Mesodermal cell (in vitro differentiated cells): ENCODE measurements around the gene HDAC4.

ENCODE experiments used
- H3K27ac ChIP-seq: 2 replicates; pipeline ENCODE4 v1.7.0; 2013; ENCODE audit warnings: mild to moderate bottlenecking, low read depth, low read length, moderate library complexity; ENCODE audit not compliant: severe bottlenecking
- H3K36me3 ChIP-seq: 2 replicates; pipeline ENCODE4 v1.7.1; 2013; ENCODE audit warnings: mild to moderate bottlenecking, low read length, moderate library complexity; ENCODE audit not compliant: control insufficient read depth, insufficient read depth
- H3K4me1 ChIP-seq: one replicate; pipeline ENCODE4 v1.7.1; 2013; ENCODE audit warnings: mild to moderate bottlenecking, low read length; ENCODE audit not compliant: insufficient read depth, control insufficient read depth, poor library complexity, severe bottlenecking
- H3K4me3 ChIP-seq: 2 replicates; pipeline ENCODE4 v1.7.0; 2013; ENCODE audit warnings: low read length, control low read depth, mild to moderate bottlenecking; ENCODE audit not compliant: insufficient read depth, poor library complexity, severe bottlenecking; ENCODE audit errors: extremely low read depth
- H3K9me3 ChIP-seq: 2 replicates; pipeline ENCODE4 v1.7.1; 2013; ENCODE audit warnings: mild to moderate bottlenecking, low read length, moderate library complexity; ENCODE audit not compliant: control insufficient read depth
- WGBS, 2 experiments: methylation state at CpG; one replicate each; pipeline ENCODE4 v1.1.5; 2013; ENCODE audit warnings: missing lambda C conversion rate in 2 of 2; ENCODE audit not compliant: insufficient coverage in 2 of 2; 5-methylcytosine and 5-hydroxymethylcytosine counted together

The HDAC4 gene

DNA sequence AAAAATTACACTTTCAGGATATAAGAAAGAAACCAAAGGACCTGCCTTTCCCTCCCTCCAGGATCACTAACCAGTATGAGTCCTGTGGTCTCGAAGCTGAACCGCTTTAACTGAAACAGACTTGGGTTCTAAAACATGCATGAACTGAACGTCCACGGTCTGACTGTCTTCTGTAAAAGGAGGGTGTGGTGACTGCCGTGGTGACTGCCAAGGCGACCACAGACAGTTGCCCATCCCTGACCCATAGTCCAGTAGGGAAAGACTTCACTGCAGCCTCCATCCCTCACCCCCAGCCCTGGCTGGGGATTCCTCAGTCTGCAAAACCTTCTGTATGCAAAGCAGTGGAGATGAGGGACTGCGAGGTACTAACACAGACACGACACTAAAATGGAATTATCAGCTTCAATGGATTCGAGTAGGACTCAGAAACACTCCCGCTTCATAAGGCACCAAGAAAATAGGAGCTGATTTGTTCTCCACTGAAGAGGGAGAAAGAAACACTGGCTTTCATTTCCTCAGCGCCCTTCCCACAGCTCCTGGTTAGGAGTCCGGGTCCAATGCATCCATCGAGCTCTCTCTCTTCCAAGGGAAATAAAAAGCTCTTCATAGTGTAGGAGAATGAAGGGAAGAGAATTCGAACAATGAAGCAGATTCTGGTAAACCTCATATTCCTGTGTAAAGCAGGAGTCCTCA lies 197.2 kb downstream of the HDAC4 start:
- Histone ChIP-seq H3K4me3 (no peak overlapping the region), H3K4me1 (no peaks in the 10 kb centered on the region), H3K36me3 (no peaks in the 10 kb centered on the region), H3K9me3 (no peaks in the 10 kb centered on the region), H3K27ac (no peak overlapping the region)
- WGBS, 2 experiments: 89 to 97% methylated on average over 10 to 11 of the region's 14 CpGs

DNA sequence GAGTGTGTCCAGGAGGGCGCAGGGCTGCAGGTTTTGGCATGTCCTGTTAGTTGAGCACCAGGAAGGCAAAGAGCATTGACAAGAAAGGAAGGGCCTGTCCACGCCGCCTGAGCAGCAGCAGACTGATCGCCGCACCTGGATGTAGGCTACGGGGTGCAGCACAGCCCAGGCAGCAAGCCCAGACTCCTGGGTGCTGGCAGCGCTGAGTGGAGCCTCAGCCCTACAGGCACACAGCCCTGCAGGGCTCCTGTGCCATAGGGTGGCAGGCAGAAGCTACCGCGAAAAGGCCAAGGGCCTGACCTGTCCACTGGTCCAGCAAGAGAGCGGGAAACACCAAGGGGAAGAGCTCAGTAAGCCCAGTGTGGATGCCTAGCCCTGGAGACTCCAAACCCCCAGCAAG lies 198.0 kb downstream of the HDAC4 start:
- no peak overlapping the region for H3K27ac ChIP-seq
- H3K36me3 ChIP-seq: no peaks in the 10 kb centered on the region
- no peak overlapping the region for H3K4me3 ChIP-seq
- 86 to 88% methylated on average over 9 to 10 of the region's 10 CpGs for WGBS, 2 experiments
- H3K4me1 ChIP-seq: no peaks in the 10 kb centered on the region
- no peaks in the 10 kb centered on the region for H3K9me3 ChIP-seq

DNA sequence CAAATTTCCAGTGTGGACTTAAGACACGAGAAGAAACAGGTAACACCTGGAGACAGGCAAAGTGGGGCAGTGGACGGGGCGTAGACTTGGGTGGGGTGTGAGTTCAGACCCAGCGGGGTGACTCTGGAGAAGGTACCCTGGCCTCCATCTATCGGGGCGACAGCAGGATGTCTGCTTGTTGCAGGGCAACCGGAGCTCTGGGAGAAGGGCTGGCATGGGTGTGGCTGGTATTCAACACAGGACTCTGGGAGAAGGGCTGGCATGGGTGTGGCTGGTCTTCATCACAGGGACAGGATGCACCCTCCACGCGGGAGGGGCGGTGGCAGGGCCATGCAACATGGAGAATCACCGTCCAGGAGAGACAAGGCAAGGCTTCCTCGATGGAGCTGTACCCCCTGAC lies 198.5 kb downstream of the HDAC4 start:
- no peaks in the 10 kb centered on the region for H3K9me3 ChIP-seq
- H3K4me3 ChIP-seq: no peak overlapping the region
- no peaks in the 10 kb centered on the region for H3K4me1 ChIP-seq
- H3K36me3 ChIP-seq: no peaks in the 10 kb centered on the region
- WGBS, 2 experiments: 96 to 99% methylated on average over 9 to 12 of the region's 12 CpGs
- H3K27ac ChIP-seq: no peak overlapping the region

DNA sequence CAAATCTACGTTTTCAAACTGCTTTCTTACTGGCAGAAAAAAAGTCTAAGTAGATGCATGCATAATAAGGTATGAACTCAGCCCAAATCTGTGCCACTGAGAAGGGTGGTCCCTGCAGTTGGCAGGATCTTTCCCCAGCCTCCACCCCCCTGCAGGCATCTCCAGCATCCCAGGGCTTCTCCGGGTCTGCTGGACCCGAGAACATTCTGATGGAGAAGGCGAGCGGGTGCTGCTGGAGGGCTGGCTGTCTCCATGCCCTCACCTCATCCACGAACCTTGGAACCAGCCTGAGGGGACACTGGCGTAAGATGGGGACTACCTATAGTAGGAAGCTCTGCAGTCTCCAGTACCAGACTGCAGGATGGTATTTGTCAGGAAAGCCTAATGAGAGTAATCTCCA lies 198.9 kb downstream of the HDAC4 start:
- Histone ChIP-seq H3K4me3 (no peak overlapping the region), H3K27ac (no peak overlapping the region), H3K36me3 (no peaks in the 10 kb centered on the region), H3K4me1 (no peaks in the 10 kb centered on the region), H3K9me3 (no peaks in the 10 kb centered on the region)
- WGBS, 2 experiments: 94% methylated on average over 6 of the region's 7 CpGs; no CpG with 5 or more reads in 1 of the 2 experiments

DNA sequence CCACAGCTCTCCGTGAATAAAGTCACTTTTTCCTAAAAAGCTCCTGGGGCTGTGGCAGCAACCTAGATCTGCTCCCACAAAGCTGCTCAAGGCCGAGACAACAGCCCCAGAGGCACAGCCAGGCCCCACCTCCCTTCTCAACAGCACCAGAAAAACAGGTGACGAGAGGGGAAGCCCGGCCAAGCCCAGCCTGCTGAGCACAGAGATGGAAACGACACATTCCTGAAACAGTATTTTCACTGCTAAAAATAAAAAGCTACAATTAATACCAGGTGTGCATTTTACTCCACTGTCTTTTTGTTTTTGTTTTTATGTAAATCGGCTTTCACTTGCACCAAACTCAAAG lies 199.3 kb downstream of the HDAC4 start:
- H3K4me1 ChIP-seq: no peaks in the 10 kb centered on the region
- peaks cover 3% of the 10 kb centered on the region for H3K36me3 ChIP-seq
- no peaks in the 10 kb centered on the region for H3K9me3 ChIP-seq
- 79 to 88% methylated on average over 3 to 5 of the region's 6 CpGs for WGBS, 2 experiments
- H3K4me3 ChIP-seq: no peak overlapping the region
- no peak overlapping the region for H3K27ac ChIP-seq

DNA sequence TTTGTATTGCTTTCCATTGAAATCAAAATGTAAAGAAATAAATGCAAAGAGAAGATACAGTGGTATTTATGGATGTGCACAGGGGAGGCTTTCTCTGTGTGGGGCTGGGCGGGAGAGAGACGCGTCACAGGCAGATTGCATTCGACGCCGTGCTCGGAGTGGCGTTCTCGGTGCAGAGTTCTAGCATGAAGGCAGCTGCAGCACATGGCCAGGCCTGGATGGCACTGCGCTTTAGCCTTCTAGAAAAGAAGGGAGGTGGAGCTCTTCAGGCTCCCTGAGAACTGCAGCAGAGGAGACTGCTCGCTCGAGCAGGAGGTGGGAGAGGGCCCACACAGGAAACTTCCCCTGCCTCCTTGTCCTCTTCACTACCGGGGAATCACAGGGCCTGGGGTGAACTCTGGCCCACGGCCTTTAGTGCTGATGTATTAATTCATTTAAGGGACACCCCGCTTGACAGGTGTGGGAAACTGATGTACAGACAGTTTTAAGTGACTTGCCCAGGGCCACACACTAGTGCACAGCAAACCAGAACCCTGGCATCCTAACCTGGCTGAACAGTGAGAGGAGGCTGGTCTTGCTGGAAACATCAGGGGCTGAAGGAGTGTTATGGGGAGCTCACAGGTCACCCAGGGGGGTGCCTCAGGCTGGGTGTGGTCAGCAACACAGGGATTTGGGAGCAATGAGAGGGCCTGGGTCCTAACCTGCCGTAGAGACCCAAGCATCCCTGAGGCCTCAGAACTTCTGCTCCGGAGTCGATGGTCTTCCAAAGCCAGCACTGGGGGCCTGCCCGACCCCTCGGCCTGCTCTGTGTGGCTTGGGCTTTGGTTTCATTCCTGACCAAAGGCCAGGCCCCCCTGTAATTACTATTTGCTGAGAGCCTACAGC lies 199.9 kb downstream of the HDAC4 start:
- H3K4me1 ChIP-seq: no peaks in the 10 kb centered on the region
- no peak overlapping the region for H3K4me3 ChIP-seq
- WGBS, 2 experiments: 82 to 90% methylated on average over 9 to 16 of the region's 20 CpGs
- no peaks in the 10 kb centered on the region for H3K9me3 ChIP-seq
- H3K36me3 ChIP-seq: peaks cover 4% of the 10 kb centered on the region
- H3K27ac ChIP-seq: no peak overlapping the region

DNA sequence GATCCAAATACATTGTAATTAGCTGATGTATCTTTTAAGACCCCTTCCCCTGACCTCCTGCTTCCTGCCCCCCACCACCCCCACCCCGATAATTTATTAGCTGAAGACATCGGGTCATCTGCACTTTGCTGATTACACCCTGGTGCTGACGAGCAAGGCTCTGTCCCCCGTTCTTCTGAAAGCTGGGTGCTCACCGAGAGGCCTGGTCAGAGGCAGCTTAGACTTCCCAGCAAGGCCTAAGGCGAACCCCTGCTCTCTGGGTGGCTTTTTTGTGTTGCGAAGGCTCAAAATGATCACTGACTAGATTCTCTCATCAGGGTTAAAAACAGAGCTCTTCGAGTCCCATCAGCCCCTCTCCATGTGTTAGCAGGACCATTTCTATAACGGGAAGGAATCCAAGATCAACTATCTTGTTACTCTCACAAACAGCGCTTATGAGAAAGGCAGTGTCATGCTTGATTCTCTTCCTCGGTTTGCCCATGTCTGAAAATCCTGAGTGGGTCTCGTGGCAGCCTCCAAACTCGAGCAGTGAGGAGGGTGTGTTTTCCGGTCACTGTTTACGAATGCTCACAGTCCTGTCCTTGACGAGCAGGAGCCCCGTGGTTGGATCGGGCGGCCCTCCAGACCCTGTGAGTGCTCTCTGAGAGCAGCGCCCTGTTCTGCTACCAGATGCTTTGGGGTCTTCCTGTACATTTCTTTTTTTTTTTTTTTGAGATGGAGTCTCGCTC lies 201.6 kb downstream of the HDAC4 start:
- peaks cover 4% of the 10 kb centered on the region for H3K36me3 ChIP-seq
- WGBS, 2 experiments: 93 to 98% methylated on average over 19 of the region's 21 CpGs
- no peaks in the 10 kb centered on the region for H3K4me1 ChIP-seq

DNA sequence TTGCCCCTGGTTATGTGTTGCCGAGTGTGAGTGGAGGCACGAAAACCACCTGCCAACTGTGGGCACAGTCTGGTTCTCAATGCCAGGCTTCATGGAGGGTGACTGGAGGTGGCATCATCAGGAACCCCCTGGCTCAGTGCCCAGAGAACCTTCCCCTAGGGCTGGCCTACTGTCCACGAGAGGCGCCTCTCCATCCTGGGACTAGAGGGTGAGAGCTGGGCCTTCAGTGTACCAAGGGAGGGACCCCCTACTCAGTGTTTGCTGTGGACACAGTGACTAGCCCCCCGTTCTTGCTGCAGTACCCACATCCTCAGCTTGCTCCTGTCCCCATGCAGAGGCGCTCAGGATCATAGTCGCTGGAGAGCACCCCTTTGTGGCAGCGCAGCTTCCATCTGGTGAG lies 202.6 kb downstream of the HDAC4 start:
- 89 to 98% methylated on average over 7 to 8 of the region's 8 CpGs for WGBS, 2 experiments
- H3K9me3 ChIP-seq: no peaks in the 10 kb centered on the region
- H3K4me1 ChIP-seq: no peaks in the 10 kb centered on the region
- H3K36me3 ChIP-seq: peaks cover 4% of the 10 kb centered on the region
- H3K4me3 ChIP-seq: no peak overlapping the region
- no peak overlapping the region for H3K27ac ChIP-seq

More for the DNA sequence above, 201.6 kb downstream of the HDAC4 start:
- H3K9me3 ChIP-seq: no peaks in the 10 kb centered on the region
- H3K4me3 ChIP-seq: no peak overlapping the region
- H3K27ac ChIP-seq: no peak overlapping the region

DNA sequence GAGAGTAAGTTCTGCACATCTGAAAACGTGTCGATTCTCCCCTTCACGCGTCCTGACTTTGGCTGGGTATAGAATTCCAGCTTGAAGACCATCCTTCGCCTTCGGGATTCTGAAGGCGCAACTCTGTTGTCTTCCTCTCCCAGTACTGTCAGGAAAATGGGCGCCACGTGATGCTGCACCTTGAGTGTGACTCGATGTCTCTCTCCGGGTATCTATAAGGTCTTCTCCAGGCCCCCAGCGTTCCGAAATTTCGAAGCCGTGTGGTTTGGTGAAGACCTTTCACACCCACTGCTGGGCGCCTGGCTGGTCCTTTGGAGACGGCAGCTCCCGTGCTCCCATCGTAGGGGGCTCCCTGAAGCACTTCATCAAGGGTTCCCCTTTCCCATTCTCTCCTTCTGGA lies 203.7 kb downstream of the HDAC4 start:
- H3K9me3 ChIP-seq: no peaks in the 10 kb centered on the region
- WGBS, 2 experiments: 95 to 96% methylated on average over 19 of the region's 19 CpGs
- no peaks in the 10 kb centered on the region for H3K4me1 ChIP-seq

DNA sequence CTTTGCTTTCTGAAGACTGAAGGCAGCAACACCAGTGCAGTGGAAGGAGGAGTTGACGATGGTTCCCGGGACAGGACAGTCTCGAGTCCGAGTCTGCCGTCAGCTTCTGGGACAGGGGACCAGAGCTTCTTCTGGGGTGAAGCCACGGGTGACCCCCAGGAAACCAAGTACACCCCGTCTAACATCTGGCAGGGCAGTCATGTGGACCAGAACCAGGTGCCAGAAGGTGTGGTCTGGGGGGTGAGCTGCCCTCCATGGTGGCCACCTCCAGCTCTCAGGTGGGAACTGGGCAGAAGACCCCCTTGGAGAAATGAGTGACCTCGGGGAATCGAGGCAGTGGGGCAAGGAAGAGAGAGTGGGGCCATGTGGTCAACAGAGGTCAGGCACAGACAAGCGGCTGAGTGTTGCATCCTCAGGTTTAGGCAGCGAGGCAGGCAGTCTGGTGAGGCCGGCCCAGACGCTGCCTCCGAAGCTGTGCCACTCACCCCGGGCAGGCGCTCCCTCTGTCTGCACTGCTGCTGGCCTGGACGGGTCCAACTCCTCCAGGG lies 204.3 kb downstream of the HDAC4 start:
- 95 to 96% methylated on average over 14 to 17 of the region's 17 CpGs for WGBS, 2 experiments

More for the DNA sequence above, 203.7 kb downstream of the HDAC4 start:
- H3K4me3 ChIP-seq: no peak overlapping the region
- no peak overlapping the region for H3K27ac ChIP-seq
- H3K36me3 ChIP-seq: peaks cover 4% of the 10 kb centered on the region

More for the DNA sequence above, 204.3 kb downstream of the HDAC4 start:
- Histone ChIP-seq H3K4me3 (no peak overlapping the region), H3K4me1 (no peaks in the 10 kb centered on the region), H3K36me3 (peaks cover 4% of the 10 kb centered on the region), H3K9me3 (no peaks in the 10 kb centered on the region), H3K27ac (no peak overlapping the region)
